Astrocyte of the spinal cord (primary cell): ENCODE data around the gene FAM149A.
A peak's percentile ranks its signal among the peaks of the same experiment; 100 is the strongest.

Source experiments
- DNase-seq: peaks from one replicate; pipeline ENCODE4 v3.0.0; 2011; ENCODE audit warnings: low read depth, low spot score
- H3K4me3 ChIP-seq: 2 replicates; pipeline ENCODE4 v1.5.1; 2011; ENCODE audit warnings: low read depth, mild to moderate bottlenecking, low read length, moderate library complexity
- in situ Hi-C: cut with HindIII; loops from 2 replicates; pipeline ENCODE4 v1.10.0; 2017; ENCODE audit warnings: low sequenced_read_pairs
- TF ChIP-seq, protein P1 (sequence below): IDR thresholded peaks from 2 replicates; pipeline ENCODE4 v1.5.1; 2012; ENCODE audit warnings: low read depth, mild to moderate bottlenecking, low read length, inconsistent platforms

FAM149A gene

DNA sequence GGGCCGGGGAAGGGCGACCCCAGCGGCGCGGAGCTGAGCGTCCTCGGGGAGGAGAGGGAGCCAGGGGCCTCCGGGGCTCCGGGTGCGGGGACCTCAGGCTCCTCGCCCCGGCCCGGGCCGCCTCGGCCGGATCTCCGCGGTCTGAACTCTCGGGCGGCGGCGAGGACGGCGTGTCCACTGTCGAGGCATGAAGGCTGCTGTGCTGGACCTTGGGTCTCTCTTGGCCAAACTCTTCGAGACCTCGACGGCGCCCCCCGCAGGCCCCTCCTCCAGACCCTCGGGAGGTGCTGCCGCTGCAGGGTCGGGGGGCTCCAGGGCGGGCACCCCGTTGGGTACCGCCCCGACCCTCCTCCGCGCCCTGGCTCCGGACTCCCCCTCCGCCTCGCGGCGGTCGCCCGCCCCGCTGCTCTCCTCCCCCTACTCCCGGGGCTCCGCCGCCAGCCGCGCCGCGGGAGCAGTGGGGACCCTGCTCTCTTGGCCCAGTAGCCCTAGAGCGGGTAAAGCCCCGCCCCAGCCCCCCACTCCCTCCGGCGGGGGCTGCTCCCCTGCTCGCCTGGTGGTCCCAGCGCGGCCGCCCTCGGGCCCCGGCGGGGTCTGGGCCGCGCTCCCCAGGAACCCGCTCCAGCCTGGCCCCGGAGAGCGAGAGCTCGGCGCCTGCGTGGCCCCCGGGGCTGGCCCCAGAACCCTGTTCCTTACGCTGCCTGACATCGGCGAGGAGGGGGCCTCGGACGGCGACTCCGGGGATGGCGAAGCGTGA is 564 bp downstream of the FAM149A start:
- in situ Hi-C loops: no loop called here
- TF ChIP-seq, protein P1, sequence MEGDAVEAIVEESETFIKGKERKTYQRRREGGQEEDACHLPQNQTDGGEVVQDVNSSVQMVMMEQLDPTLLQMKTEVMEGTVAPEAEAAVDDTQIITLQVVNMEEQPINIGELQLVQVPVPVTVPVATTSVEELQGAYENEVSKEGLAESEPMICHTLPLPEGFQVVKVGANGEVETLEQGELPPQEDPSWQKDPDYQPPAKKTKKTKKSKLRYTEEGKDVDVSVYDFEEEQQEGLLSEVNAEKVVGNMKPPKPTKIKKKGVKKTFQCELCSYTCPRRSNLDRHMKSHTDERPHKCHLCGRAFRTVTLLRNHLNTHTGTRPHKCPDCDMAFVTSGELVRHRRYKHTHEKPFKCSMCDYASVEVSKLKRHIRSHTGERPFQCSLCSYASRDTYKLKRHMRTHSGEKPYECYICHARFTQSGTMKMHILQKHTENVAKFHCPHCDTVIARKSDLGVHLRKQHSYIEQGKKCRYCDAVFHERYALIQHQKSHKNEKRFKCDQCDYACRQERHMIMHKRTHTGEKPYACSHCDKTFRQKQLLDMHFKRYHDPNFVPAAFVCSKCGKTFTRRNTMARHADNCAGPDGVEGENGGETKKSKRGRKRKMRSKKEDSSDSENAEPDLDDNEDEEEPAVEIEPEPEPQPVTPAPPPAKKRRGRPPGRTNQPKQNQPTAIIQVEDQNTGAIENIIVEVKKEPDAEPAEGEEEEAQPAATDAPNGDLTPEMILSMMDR: no peak
- peak overlapping the region; percentile 21 for H3K4me3 ChIP-seq
- no peak for DNase-seq

- no peak overlapping the region for H3K4me3 ChIP-seq
- TF ChIP-seq, protein P1: no peak
- DNase-seq: no peak
- in situ Hi-C loops: no loop called here
Observed at GRCh38 chr4:186105647-186106321, 1.3 kb downstream of the FAM149A start.

GRCh38 chr4:186107947-186108346 is 3.4 kb downstream of the FAM149A start:
- TF ChIP-seq, protein P1: no peak
- no peak overlapping the region for H3K4me3 ChIP-seq
- no peak for DNase-seq
- in situ Hi-C loops: no loop called here

DNA sequence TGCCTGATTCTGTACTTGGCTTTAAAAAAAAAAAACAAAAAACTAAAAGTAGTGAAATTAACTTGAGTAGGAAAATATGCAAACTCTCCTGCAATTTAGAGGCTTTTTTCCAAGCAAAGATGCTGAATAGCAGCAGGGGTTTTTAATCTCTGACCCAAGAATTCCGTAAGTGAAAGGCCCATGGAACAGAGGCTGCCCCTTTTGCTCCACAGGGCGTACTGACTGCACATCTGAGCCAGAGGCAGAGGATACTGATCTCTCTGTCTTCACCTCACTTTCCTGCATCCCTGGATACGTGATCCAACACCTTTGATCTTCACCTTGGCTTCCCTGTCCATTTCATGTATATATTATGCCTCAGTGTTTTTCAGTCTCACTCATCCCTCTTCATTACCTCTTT is 3.9 kb downstream of the FAM149A start:
- no peak overlapping the region for H3K4me3 ChIP-seq
- TF ChIP-seq, protein P1: no peak
- in situ Hi-C loops: no loop called here
- DNase-seq: no peak

DNA sequence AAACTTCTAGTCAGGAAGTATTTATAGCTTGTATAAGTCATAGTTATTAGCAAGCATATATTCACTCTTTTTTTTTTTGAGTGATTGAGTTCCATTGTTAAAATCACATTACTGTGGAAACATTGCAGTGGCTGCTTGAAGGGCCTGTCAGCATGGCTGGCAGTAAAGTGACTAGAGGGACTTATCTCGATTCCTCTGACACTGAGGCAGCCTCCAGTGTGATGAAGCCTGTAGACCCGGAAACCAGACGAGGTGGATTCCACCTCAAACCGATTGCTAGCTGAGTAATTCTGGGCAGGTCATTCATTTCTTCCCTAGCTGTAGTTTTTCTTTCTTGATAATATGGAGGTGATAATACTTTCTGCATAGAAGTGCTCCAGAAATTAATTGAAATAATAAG is 4.7 kb downstream of the FAM149A start:
- DNase-seq: no peak
- TF ChIP-seq, protein P1: no peak
- in situ Hi-C loops: no loop called here
- H3K4me3 ChIP-seq: no peak overlapping the region

DNA sequence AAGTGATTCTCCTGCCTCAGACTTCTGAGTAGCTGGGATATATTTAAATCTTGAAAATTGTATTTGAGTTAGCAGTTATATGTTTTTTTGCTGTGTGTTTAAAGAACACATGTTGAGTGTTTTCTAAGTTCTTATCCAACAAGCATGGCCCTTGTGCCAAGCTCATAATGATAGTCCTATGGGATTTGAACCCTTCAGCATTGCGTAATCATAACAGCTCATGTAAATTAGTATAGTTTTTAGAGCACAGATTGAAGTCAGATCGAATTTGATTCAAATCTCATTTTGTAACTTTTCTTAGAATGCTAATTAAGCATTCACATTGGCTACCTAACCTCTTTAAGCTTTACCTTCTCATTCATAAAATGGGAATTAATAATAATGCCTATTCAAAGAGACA is 12.2 kb downstream of the FAM149A start:
- H3K4me3 ChIP-seq: no peak overlapping the region
- TF ChIP-seq, protein P1: no peak
- in situ Hi-C loops: no loop called here
- no peak for DNase-seq
